Loucy (cell line): ENCODE measurements around the gene RNF169.

ENCODE experiments used
- EZH2phosphoT487 ChIP-seq: fragments of 200-600 bp; IDR thresholded peaks from 2 replicates; pipeline ENCODE4 v1.6.1; 2018; ENCODE audit warnings: antibody characterized with exemption, mild to moderate bottlenecking, moderate library complexity, borderline replicate concordance
- TF ChIP-seq, protein P1 (sequence below): fragments of 200-600 bp; sonication (generic); conservative IDR thresholded peaks from 2 replicates; pipeline ENCODE4 v1.5.1; 2014; ENCODE audit warnings: mild to moderate bottlenecking, antibody characterized with exemption, low read length

DNA sequence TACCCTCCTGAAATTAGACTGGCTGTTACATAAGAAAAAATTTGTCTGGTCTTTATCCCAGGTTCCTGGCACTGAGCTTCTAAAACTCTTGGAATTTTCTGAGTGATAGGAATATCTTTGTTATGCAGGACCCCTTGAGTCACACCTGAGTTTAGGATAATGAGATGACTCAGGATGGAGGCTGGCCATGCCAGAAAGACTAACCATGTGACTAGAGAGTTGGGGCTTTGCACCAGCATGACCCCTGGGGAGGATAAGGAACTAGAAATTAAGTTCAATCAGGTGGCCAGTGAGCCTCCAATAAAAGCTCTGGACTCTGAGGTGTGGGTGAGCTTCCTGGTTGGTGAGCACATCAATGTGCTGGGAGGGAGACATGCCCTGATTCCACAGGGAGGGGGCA, 112.1 kb downstream of the RNF169 start:
- TF ChIP-seq, protein P1, sequence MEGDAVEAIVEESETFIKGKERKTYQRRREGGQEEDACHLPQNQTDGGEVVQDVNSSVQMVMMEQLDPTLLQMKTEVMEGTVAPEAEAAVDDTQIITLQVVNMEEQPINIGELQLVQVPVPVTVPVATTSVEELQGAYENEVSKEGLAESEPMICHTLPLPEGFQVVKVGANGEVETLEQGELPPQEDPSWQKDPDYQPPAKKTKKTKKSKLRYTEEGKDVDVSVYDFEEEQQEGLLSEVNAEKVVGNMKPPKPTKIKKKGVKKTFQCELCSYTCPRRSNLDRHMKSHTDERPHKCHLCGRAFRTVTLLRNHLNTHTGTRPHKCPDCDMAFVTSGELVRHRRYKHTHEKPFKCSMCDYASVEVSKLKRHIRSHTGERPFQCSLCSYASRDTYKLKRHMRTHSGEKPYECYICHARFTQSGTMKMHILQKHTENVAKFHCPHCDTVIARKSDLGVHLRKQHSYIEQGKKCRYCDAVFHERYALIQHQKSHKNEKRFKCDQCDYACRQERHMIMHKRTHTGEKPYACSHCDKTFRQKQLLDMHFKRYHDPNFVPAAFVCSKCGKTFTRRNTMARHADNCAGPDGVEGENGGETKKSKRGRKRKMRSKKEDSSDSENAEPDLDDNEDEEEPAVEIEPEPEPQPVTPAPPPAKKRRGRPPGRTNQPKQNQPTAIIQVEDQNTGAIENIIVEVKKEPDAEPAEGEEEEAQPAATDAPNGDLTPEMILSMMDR = no peak
- no peak for TF ChIP-seq EZH2phosphoT487
